IPS DF 6.9 (cell line): ENCODE results near the gene PRKN.
A peak's percentile ranks its signal among the peaks of the same experiment; 100 is the strongest.

ENCODE experiments used
- DNase-seq: peaks from one replicate; pipeline ENCODE4 v3.0.0-alpha.2; 2013; ENCODE audit warnings: low read depth, low spot score
- H3K27ac ChIP-seq: one replicate; pipeline ENCODE4 v1.5.1; 2013; ENCODE audit warnings: low read length, control low read depth
- H3K27me3 ChIP-seq: 2 replicates; pipeline ENCODE4 v1.6.1; 2013; ENCODE audit warnings: mild to moderate bottlenecking, low read length; ENCODE audit not compliant: control insufficient read depth, insufficient read depth
- H3K36me3 ChIP-seq: 2 replicates; pipeline ENCODE4 v1.6.1; 2013; ENCODE audit warnings: low read length; ENCODE audit not compliant: control insufficient read depth, insufficient read depth
- H3K4me1 ChIP-seq: 2 replicates; pipeline ENCODE4 v1.6.1; 2013; ENCODE audit warnings: low read length; ENCODE audit not compliant: control insufficient read depth, insufficient read depth
- H3K4me3 ChIP-seq: 2 replicates; pipeline ENCODE4 v1.5.1; 2013; ENCODE audit warnings: mild to moderate bottlenecking, low read length
- H3K9me3 ChIP-seq: 2 replicates; pipeline ENCODE4 v1.6.1; 2013; ENCODE audit warnings: low read length, inconsistent platforms; ENCODE audit not compliant: control insufficient read depth, insufficient read depth
- WGBS: extraction: QIAGEN DNeasy Blood & Tissue Kit; methylation state at CpG from one replicate; pipeline ENCODE4 v1.1.7; 2013; ENCODE audit warnings: mixed read lengths, missing lambda C conversion rate; ENCODE audit not compliant: insufficient read length, insufficient coverage; 5-methylcytosine and 5-hydroxymethylcytosine counted together

PRKN gene

DNA sequence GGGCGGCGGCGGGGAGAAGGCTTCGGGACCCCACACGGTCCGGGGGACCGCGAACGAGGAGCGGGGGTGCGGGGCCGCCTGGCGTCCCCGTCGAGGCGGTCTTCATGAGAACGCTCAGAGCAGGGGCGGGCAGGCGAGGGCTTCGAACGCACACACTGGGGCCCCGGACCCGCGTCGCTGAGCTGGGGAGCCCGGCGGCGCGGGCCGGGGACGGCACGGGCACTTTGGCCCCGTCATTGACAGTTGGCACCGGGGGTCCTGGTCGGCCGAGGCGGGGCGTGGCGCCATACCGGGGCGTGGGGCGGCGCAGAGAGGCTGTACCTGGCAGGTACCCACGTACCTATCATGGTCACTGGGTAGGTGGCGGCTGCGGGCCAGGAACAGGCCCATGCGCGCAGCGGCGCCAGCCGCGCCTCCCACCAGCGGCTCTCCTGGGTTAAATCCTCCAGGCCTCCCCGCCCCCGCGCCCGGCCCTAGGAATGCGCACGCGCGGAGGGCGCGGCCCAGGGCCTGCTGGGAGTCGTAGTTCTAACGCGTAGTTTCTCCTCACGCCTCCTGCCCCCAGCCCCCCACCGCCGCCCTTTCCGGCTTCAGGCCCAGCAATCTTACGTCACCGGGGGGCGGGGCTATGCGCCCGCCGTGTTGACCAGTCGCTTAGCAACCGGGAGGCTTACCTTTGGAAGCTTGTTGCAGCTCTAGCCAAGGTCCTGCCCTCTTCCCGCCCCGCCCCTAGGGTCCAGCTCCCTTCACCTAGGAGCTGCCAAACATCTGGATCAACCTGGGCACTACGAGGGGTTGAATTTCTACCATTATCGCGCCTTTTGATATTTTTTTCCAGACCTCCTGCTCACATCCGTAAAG, at the start of gene PRKN, which contains the start of gene PACRG:
PRKN (minus strand) TSS at position 445 of the 861 bp plus-strand sequence.
PACRG (plus strand) TSS at position 653 of the 861 bp plus-strand sequence.
- H3K9me3 ChIP-seq, result no peaks in the 10 kb centered on the region
- H3K27ac ChIP-seq, result no peak within 1 kb of the TSS
- H3K36me3 ChIP-seq, result no peaks in the 10 kb centered on the region
- no peaks in the 10 kb centered on the region for H3K27me3 ChIP-seq
- H3K4me1 ChIP-seq, result no peaks in the 10 kb centered on the region; the same call in 1 of the 2 replicates
- peak within 1 kb of the TSS; percentile 73; the same call in 1 of the 2 replicates for H3K4me3 ChIP-seq
- no CpG with 5 or more reads among the region's 84 CpGs for WGBS
- DNase-seq, result peak; percentile 95

DNA sequence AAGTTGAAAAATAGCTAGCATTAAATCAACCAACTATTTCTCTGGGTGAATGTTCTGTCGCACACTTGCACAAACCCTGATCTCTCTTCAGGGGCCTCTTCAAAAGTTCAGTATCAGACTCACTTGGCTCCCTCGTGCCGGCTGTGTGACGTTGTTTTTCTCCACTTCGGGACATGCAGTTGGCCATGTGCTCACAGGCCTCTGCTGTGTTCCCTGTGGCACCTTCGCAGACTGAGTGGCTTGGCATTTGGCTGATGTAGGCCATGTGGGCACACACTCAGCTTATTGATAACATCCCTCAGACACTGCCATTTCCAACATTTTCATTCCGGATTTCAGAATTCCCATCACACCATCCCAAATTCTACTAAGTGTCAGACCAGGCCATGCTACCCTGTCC, 49.5 kb upstream of the PRKN start:
- Histone ChIP-seq H3K4me1 (no peaks in the 10 kb centered on the region), H3K4me3 (no peak overlapping the region), H3K36me3 (no peaks in the 10 kb centered on the region), H3K27ac (no peak overlapping the region), H3K9me3 (no peaks in the 10 kb centered on the region), H3K27me3 (no peaks in the 10 kb centered on the region)
- no CpG with 5 or more reads among the region's 7 CpGs for WGBS
- DNase-seq, result no peak

DNA sequence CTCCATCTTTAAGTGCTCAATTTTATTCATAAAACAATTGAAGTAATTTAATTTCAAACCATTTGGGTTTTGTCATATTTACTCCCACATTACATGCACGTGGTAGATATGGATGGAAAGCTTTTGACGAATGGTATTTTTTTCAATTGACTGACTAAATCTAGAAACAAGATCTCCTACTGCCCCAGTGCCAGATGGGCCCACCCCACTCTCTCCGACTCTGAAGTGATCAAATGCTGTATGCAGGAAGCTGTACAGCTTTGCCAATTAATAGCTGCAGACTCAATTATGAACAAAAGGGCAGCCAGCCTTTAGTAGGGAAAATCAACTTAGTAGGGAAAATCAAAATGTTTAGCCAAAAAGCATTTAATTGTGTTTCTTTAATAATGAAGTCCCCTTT, 46.4 kb upstream of the PRKN start:
- no CpG with 5 or more reads among the region's 3 CpGs for WGBS
- H3K4me1 ChIP-seq, result no peaks in the 10 kb centered on the region

DNA sequence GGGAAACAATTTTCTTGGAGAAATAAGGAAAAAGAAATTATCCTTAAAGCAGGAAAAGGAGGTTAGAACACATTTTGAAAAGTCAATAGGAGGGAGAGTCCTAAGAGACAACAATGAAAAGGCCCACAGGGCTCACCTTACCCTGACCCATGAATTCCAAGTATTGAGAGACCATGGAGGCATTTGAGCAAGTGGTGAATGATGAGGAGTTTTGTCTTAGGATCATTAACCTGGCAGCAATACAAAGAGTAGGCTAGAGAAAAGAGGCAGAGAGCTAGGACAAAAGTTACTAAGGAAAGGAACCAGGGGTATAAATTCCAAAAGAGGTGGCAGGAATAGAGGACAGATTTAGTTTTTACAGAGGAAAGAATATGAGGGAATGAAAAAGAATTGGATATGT, 44.9 kb upstream of the PRKN start:
- no peak overlapping the region for H3K27ac ChIP-seq
- no peaks in the 10 kb centered on the region for H3K36me3 ChIP-seq
- H3K4me1 ChIP-seq, result no peaks in the 10 kb centered on the region
- H3K9me3 ChIP-seq, result no peaks in the 10 kb centered on the region
- no peak overlapping the region for H3K4me3 ChIP-seq
- no peaks in the 10 kb centered on the region for H3K27me3 ChIP-seq
- DNase-seq, result no peak

More for the DNA sequence above, 46.4 kb upstream of the PRKN start:
- H3K27me3 ChIP-seq, result no peaks in the 10 kb centered on the region
- no peaks in the 10 kb centered on the region for H3K36me3 ChIP-seq
- DNase-seq, result no peak
- H3K27ac ChIP-seq, result no peak overlapping the region
- no peaks in the 10 kb centered on the region for H3K9me3 ChIP-seq
- no peak overlapping the region for H3K4me3 ChIP-seq

DNA sequence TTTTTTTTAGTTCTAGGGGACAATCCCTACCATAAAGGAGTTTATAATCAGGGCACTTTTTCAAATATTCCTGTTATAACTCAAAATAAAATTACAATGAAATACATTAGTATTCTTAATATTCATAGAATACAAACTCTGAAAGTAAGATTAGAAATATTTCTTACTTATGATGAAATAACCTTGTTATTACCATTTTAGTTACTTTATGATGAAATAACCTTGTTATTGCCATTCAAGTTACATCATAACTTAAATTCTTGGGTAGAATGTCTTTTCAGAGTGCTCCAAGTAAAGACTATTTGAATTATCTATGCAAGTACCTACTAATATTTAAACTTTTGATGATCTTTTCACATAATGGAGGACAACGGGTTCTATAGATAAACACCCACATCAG, 43.4 kb upstream of the PRKN start:
- Histone ChIP-seq H3K27ac (no peak overlapping the region), H3K4me1 (no peaks in the 10 kb centered on the region), H3K4me3 (no peak overlapping the region), H3K36me3 (no peaks in the 10 kb centered on the region), H3K27me3 (no peaks in the 10 kb centered on the region), H3K9me3 (no peaks in the 10 kb centered on the region)
- no peak for DNase-seq
- no CpG with 5 or more reads among the region's 1 CpG for WGBS

DNA sequence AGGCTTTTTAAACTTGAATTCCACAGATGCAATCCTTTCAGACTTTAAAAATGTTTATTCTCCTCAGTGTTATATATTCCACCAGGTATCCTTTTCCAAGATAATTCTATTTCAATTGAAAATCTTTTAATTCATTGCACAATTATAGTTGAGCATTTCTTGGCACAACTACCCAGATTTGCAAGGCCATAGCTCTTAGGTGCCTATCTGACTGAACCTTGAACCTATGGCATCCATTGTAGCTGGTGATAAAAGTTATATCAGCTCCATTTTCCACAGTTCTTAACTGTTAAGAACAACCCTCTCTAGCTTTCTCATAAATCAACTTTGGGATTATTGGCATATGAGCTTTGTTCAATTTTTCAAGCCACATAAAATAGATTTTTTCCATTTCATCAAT, 42.6 kb upstream of the PRKN start:
- H3K27ac ChIP-seq, result no peak overlapping the region
- H3K4me1 ChIP-seq, result no peaks in the 10 kb centered on the region
- no peak for DNase-seq
- no peak overlapping the region for H3K4me3 ChIP-seq
- no peaks in the 10 kb centered on the region for H3K36me3 ChIP-seq
- H3K9me3 ChIP-seq, result no peaks in the 10 kb centered on the region
- no peaks in the 10 kb centered on the region for H3K27me3 ChIP-seq

DNA sequence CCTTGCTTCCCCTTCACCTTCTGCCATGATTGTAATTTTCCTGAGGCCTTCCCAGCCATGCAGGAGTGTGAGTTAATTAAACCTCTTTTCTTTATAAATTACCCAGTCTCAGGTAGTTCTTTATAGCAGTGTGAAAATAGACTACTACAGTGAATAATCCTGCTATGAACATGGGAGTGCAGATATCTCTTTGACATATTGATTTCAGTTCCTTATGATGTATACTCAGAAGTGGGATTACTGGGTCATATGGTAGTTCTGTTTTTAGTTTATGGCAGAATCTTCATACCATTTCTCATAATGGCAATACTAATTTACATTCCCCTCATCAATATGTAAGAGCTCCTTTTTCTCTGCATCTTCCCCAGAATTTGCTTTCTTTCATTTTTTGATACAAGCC, 26.2 kb upstream of the PRKN start:
- no peak overlapping the region for H3K4me3 ChIP-seq
- H3K36me3 ChIP-seq, result no peaks in the 10 kb centered on the region
- H3K4me1 ChIP-seq, result no peaks in the 10 kb centered on the region
- no peaks in the 10 kb centered on the region for H3K9me3 ChIP-seq
- no peaks in the 10 kb centered on the region for H3K27me3 ChIP-seq
- DNase-seq, result no peak
- no peak overlapping the region for H3K27ac ChIP-seq

DNA sequence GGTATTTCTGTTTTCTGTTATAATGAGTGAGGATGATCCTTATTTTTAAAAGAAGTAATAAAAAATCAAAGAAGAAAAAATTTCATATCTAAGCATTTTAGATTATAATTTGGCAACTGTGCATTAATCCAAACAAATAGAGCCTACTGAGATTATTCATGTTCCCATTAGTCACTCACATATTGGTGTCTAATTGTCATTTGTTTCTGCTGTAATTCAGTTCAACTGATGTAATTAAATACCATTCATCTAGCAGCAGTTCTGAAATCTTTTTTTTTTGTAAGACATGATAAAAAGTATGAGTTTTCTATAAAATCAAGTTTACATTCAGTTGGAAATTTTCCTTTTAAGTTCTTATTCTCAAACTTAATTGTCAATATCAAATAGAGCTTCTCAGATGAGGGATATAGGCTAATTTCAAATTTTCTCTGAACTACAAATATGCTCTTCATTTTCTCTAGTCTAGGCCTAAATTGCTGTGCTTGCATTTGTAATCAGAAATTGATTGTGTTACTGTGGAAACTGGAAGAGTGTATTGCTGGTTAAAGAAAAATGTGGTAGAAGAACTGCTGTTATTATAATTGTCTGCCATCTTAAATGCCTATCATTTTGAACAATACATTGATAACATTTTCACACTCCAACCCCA, 23.8 kb upstream of the PRKN start:
- Histone ChIP-seq H3K27me3 (no peaks in the 10 kb centered on the region), H3K4me1 (no peaks in the 10 kb centered on the region), H3K27ac (no peak overlapping the region), H3K4me3 (no peak overlapping the region), H3K36me3 (no peaks in the 10 kb centered on the region), H3K9me3 (no peaks in the 10 kb centered on the region)
- no peak for DNase-seq

DNA sequence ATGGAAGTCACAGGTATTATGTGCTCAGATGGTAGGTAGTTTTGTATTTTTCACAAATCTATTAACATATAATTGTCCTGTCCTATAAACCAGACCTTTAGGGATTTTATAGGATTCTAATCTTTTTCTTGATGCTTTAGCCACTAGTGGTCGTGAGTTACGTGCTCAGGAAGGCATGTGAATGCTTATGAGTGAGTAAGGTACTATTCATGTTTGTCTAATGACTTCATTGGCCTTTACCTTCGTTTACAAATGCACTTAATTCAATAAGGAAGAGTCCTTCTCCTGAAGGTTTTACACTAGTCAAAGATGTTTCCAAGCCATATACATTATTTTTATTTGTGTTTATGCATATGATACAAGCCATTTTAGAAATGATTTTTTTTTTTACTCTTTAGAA, 23.2 kb upstream of the PRKN start:
- Histone ChIP-seq H3K4me3 (no peak overlapping the region), H3K4me1 (no peaks in the 10 kb centered on the region), H3K36me3 (no peaks in the 10 kb centered on the region), H3K9me3 (no peaks in the 10 kb centered on the region), H3K27ac (no peak overlapping the region), H3K27me3 (no peaks in the 10 kb centered on the region)
- no peak for DNase-seq
- WGBS, result no CpG with 5 or more reads among the region's 3 CpGs

DNA sequence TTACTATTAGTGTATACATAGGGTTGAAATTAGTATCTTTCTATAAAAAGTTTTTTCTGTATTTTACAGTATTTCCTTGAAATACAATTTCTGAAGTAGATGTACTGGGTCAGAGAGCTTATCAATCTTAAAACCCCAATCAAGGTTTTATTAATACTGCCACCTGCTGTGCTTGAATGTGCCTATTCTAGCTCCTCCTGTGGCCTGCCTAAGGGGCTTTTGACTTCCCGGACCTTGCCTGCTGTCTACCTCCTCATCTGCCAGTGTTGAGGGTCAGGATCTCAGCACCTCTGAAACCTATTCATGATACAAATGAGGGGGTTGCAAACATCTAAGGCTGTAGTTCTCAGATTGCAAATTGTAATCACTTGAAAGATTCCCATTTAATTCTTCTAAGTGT, 9.4 kb upstream of the PRKN start:
- no peaks in the 10 kb centered on the region for H3K27me3 ChIP-seq
- no peaks in the 10 kb centered on the region for H3K4me1 ChIP-seq
- H3K9me3 ChIP-seq, result no peaks in the 10 kb centered on the region
- no peak for DNase-seq
- H3K36me3 ChIP-seq, result no peaks in the 10 kb centered on the region
- H3K4me3 ChIP-seq, result no peak overlapping the region
- no peak overlapping the region for H3K27ac ChIP-seq
- no CpG with 5 or more reads among the region's 1 CpG for WGBS

DNA sequence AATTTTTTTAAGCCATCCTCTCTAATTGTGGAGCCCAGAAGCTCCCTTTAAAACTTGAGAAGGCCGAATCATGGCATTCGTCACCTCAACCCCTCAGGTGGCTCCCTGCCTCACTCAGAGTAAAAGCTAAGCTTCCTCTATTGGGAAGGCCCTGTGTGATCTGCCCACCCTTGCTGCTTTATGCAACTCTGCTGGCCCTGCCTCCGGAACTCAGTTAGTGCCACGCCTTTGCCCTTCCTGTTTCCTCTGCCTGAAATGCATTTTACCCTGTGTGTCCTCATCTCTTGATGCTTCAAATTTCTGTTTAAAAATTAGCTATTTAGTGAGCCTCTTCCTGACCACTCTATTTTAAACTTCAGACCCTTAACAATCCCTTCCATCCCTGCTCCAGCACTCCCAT, 5.9 kb upstream of the PRKN start:
- Histone ChIP-seq H3K27ac (no peak overlapping the region), H3K4me3 (no peak overlapping the region), H3K4me1 (no peaks in the 10 kb centered on the region; the same call in 1 of the 2 replicates), H3K27me3 (no peaks in the 10 kb centered on the region), H3K9me3 (no peaks in the 10 kb centered on the region), H3K36me3 (no peaks in the 10 kb centered on the region)
- no CpG with 5 or more reads among the region's 4 CpGs for WGBS
- no peak for DNase-seq
